HUES48 (cell line): ENCODE results near the gene GRAMD2A.
"Not testable (repeated sequence)": the region's sequence is repeated elsewhere in the genome, so short reads cannot be mapped to it uniquely, and the experiment has no call there.

Experiments used
- H3K27ac ChIP-seq: one replicate; pipeline ENCODE4 v1.7.0; 2013; ENCODE audit warnings: low read depth, low read length, inconsistent platforms
- H3K27me3 ChIP-seq: 2 replicates; pipeline ENCODE4 v1.6.1; 2013; ENCODE audit warnings: mild to moderate bottlenecking, low read length; ENCODE audit not compliant: control insufficient read depth, insufficient read depth
- H3K36me3 ChIP-seq: 2 replicates; pipeline ENCODE4 v1.6.1; 2013; ENCODE audit warnings: low read length; ENCODE audit not compliant: control insufficient read depth, insufficient read depth
- H3K4me1 ChIP-seq: 2 replicates; pipeline ENCODE4 v1.6.1; 2013; ENCODE audit warnings: mild to moderate bottlenecking, low read length; ENCODE audit not compliant: control insufficient read depth, insufficient read depth
- H3K4me3 ChIP-seq: 2 replicates; pipeline ENCODE4 v1.5.1; 2013; ENCODE audit warnings: mild to moderate bottlenecking, low read depth, low read length
- H3K9ac ChIP-seq: 2 replicates; pipeline ENCODE4 v1.6.1; 2013; ENCODE audit warnings: mild to moderate bottlenecking, low read depth, low read length, moderate library complexity
- H3K9me3 ChIP-seq: 2 replicates; pipeline ENCODE4 v1.6.1; 2013; ENCODE audit warnings: low read length; ENCODE audit not compliant: control insufficient read depth, insufficient read depth

GRAMD2A gene

GRCh38 chr15:72173864-72174550, 23.6 kb downstream of the GRAMD2A start:
- Histone ChIP-seq H3K9me3 (no peaks in the 10 kb centered on the region), H3K36me3 (no peaks in the 10 kb centered on the region), H3K27ac (no peak overlapping the region), H3K4me3 (no peak overlapping the region), H3K9ac (no peak overlapping the region), H3K27me3 (no peaks in the 10 kb centered on the region; the same call in 1 of the 2 replicates), H3K4me1 (no peaks in the 10 kb centered on the region)

DNA sequence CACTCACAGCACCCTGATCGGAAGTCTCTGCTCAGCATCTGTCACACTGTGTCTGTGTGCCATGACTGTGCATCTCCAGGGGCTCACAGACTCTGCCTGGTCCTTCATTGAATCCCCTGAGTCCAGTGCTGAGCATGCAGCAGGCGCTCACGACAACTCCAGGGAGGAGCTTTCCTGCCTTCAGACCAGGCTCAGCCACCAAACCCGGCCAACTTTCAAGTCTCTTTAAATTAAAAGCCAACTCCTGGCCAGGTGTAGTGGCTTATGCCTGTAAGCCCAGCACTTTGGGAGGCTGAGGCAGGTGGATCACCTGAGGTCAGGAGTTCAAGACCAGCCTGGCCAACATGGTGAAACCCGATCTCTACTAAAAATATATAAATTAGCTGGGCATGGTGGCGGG, 24.2 kb downstream of the GRAMD2A start:
- Histone ChIP-seq H3K27me3 (no peaks in the 10 kb centered on the region; the same call in 1 of the 2 replicates), H3K4me3 (no peak overlapping the region), H3K9me3 (no peaks in the 10 kb centered on the region), H3K9ac (no peak overlapping the region), H3K4me1 (peaks cover 5% of the 10 kb centered on the region), H3K36me3 (no peaks in the 10 kb centered on the region), H3K27ac (no peak overlapping the region)

DNA sequence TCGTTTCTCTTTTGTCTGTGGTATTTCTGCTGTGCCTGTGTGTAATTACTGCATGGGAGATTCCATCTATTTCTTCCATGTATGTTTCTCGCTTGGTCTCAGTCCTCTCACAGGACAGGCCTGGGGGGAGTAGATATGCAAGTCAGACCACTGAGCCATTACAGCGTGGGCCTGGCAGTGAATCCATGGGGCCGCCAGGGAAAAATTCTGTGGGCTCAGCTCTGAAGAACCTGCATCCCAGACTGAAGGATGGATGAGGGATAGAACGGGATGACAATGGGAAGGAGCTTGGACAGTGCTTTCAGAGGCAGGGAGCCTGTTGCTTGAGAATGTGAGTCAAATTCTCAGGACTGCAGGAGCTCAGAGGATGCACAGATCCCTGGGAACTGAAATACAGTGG, 24.8 kb downstream of the GRAMD2A start:
- Histone ChIP-seq H3K36me3 (no peaks in the 10 kb centered on the region), H3K9me3 (no peaks in the 10 kb centered on the region), H3K9ac (no peak overlapping the region), H3K4me1 (peaks cover 7% of the 10 kb centered on the region), H3K27me3 (no peaks in the 10 kb centered on the region; the same call in 1 of the 2 replicates), H3K4me3 (no peak overlapping the region), H3K27ac (no peak overlapping the region)

DNA sequence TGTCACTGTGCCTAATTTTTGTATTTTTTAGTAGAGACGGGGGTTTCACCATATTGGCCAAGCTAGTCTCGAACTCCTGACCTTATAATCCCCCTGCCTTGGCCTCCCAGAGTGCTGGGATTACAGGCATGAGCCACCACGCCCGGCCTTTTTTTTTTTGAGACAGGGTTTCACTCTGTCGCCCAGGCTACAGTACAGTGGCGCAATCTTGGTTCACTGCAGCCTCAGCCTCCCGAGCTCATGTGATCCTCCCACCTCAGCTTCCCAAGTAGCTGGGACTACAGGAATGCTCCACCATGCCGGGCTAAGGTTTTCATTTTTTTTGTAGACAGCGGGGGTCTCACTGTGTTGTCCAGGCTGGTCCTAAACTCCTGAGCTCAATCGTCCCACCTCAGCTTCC, 25.6 kb downstream of the GRAMD2A start:
- not testable (repeated sequence) for H3K9me3 ChIP-seq, H3K4me3 ChIP-seq, H3K27me3 ChIP-seq, H3K4me1 ChIP-seq, H3K27ac ChIP-seq, H3K9ac ChIP-seq, H3K36me3 ChIP-seq

DNA sequence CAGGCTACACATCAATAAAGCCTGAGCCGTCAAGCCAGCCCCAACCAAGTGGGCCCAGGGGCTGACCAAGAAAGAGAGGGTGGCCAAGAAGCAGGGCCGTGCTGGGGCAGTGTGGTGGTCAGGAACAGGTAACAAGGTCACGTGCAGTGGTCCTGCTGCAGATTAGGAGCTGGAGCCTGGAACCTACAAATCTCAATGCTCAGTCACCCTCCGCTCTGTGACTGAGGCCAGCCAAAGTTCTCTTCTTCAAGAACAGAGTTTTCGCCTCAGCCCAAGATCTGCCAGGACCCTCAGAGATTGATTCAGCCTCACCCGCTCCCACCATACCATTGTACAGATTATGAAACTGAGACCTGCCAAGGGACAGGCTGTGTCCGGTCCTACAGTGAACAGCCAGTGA, 26.9 kb downstream of the GRAMD2A start:
- H3K27ac ChIP-seq: no peak overlapping the region

GRCh38 chr15:72169921-72170611, 27.5 kb downstream of the GRAMD2A start:
- Histone ChIP-seq H3K27me3 (no peaks in the 10 kb centered on the region; the same call in 1 of the 2 replicates), H3K4me3 (no peak overlapping the region), H3K9ac (no peak overlapping the region), H3K9me3 (no peaks in the 10 kb centered on the region), H3K27ac (no peak overlapping the region), H3K4me1 (peaks cover 7% of the 10 kb centered on the region), H3K36me3 (no peaks in the 10 kb centered on the region)

More for the DNA sequence above, 26.9 kb downstream of the GRAMD2A start:
- Histone ChIP-seq H3K27me3 (no peaks in the 10 kb centered on the region; the same call in 1 of the 2 replicates), H3K9ac (no peak overlapping the region), H3K4me3 (no peak overlapping the region), H3K4me1 (peaks cover 7% of the 10 kb centered on the region), H3K36me3 (no peaks in the 10 kb centered on the region), H3K9me3 (no peaks in the 10 kb centered on the region)

GRCh38 chr15:72169236-72169920, 28.2 kb downstream of the GRAMD2A start:
- Histone ChIP-seq H3K9ac (no peak overlapping the region), H3K36me3 (no peaks in the 10 kb centered on the region), H3K9me3 (no peaks in the 10 kb centered on the region), H3K27me3 (no peaks in the 10 kb centered on the region; the same call in 1 of the 2 replicates), H3K4me1 (peaks cover 7% of the 10 kb centered on the region), H3K27ac (no peak overlapping the region), H3K4me3 (no peak overlapping the region)

GRCh38 chr15:72168808-72169190, 28.8 kb downstream of the GRAMD2A start:
- H3K27me3 ChIP-seq: no peaks in the 10 kb centered on the region; the same call in 1 of the 2 replicates
- H3K4me1 ChIP-seq: peaks cover 7% of the 10 kb centered on the region
- no peaks in the 10 kb centered on the region for H3K9me3 ChIP-seq
- H3K9ac ChIP-seq: no peak overlapping the region; the same call in 1 of the 2 replicates
- no peak overlapping the region for H3K27ac ChIP-seq
- no peak overlapping the region for H3K4me3 ChIP-seq
- H3K36me3 ChIP-seq: no peaks in the 10 kb centered on the region

- Histone ChIP-seq H3K4me3 (no peak overlapping the region), H3K9ac (no peak overlapping the region; the same call in 1 of the 2 replicates), H3K36me3 (no peaks in the 10 kb centered on the region), H3K9me3 (no peaks in the 10 kb centered on the region), H3K27ac (no peak overlapping the region), H3K4me1 (peaks cover 7% of the 10 kb centered on the region), H3K27me3 (no peaks in the 10 kb centered on the region; the same call in 1 of the 2 replicates)
These were observed 29.3 kb downstream of the GRAMD2A start for GRCh38 chr15:72168131-72168807.

- H3K4me3 ChIP-seq: no peak overlapping the region
- no peaks in the 10 kb centered on the region; the same call in 1 of the 2 replicates for H3K27me3 ChIP-seq
- no peak overlapping the region for H3K9ac ChIP-seq
- H3K4me1 ChIP-seq: peaks cover 7% of the 10 kb centered on the region
- H3K27ac ChIP-seq: no peak overlapping the region
- H3K9me3 ChIP-seq: no peaks in the 10 kb centered on the region
- no peaks in the 10 kb centered on the region for H3K36me3 ChIP-seq
These were observed 30.1 kb downstream of the GRAMD2A start for GRCh38 chr15:72167445-72167844.
